HFF-Myc (cell line): ENCODE data around the gene PTPRCAP.

Source experiments
- DNase-seq: peaks from one replicate; pipeline ENCODE4 v3.0.0-alpha.2; 2011; ENCODE audit warnings: low read depth; ENCODE audit errors: extremely low read depth
- H3K4me3 ChIP-seq: replicated peaks from 2 replicates; pipeline ENCODE4 v1.5.1; 2011; ENCODE audit warnings: low read depth, mild to moderate bottlenecking, control low read depth, low read length
- TF ChIP-seq, protein P1 (sequence below): IDR thresholded peaks from 2 replicates; pipeline ENCODE4 v1.5.1; 2012; ENCODE audit warnings: mild to moderate bottlenecking, low read depth, low read length, control low read depth; ENCODE audit errors: missing control alignments

Gene PTPRCAP

DNA sequence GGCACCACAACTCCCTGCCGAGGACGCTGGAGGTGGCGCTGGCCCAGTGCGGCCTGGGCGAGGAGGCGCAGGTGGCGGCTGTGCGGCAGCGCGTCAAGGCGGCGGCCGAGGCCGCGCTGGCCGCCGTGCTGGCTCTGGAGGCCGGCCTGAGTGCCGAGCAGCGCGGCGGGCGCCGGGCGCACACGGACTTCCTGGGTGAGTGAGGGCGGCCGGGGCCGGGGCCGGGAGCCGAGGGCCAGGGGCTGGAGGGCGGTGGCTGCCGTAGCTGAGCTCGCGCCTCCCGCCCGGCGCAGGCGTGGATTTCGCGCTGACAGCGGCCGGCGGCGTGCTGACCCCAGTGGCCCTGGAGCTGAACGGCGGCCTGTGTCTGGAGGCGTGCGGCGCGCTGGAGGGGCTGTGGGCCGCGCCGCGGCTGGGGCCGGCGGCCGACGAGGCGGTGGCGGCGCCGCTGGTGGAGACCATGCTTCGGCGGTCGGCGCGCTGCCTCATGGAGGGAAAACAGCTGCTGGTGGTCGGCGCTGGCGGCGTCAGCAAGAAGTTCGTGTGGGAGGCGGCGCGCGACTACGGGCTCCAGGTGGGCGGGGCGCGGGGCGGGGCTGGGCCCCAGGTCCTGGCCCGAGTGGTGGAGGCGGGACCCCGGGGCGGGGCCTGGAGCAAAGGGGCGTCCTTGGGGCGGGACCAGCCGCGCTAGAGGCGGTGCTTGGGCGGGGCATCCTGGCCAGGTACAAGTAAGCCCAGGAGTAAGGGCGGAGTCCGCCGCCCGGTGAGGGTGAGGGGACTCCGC is 16.6 kb downstream of the PTPRCAP start:
- peak; percentile 45 for DNase-seq
- TF ChIP-seq, protein P1, sequence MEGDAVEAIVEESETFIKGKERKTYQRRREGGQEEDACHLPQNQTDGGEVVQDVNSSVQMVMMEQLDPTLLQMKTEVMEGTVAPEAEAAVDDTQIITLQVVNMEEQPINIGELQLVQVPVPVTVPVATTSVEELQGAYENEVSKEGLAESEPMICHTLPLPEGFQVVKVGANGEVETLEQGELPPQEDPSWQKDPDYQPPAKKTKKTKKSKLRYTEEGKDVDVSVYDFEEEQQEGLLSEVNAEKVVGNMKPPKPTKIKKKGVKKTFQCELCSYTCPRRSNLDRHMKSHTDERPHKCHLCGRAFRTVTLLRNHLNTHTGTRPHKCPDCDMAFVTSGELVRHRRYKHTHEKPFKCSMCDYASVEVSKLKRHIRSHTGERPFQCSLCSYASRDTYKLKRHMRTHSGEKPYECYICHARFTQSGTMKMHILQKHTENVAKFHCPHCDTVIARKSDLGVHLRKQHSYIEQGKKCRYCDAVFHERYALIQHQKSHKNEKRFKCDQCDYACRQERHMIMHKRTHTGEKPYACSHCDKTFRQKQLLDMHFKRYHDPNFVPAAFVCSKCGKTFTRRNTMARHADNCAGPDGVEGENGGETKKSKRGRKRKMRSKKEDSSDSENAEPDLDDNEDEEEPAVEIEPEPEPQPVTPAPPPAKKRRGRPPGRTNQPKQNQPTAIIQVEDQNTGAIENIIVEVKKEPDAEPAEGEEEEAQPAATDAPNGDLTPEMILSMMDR = no peak
- peak overlapping the region; percentile 31 for H3K4me3 ChIP-seq

DNA sequence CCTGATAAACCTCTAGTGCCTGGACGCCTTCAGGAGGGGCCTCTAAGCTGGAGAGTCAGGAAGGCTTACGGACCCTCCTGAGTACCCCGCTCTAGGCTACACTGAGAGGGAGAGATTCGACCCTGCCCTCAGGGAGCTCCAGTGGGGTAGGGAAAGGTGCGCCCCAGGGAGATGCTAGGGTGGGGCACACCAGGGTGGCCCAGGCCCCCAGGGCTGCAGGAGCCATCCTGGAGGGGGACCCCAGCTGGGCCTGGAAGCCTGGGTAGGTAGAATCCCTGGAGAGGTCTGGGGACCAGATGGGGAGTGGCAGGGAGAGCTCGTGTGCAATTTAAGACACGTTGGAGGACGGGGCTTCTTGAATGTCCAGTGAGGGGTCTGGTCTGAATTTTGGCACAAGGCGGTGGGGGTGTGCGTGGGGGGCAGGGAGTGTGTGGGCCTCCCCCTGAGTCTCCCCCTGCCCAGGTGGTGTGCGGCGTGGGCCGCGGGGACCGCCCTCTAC is 17.3 kb downstream of the PTPRCAP start:
- H3K4me3 ChIP-seq = peak overlapping the region; percentile 31
- TF ChIP-seq, protein P1 = no peak
- no peak for DNase-seq

DNA sequence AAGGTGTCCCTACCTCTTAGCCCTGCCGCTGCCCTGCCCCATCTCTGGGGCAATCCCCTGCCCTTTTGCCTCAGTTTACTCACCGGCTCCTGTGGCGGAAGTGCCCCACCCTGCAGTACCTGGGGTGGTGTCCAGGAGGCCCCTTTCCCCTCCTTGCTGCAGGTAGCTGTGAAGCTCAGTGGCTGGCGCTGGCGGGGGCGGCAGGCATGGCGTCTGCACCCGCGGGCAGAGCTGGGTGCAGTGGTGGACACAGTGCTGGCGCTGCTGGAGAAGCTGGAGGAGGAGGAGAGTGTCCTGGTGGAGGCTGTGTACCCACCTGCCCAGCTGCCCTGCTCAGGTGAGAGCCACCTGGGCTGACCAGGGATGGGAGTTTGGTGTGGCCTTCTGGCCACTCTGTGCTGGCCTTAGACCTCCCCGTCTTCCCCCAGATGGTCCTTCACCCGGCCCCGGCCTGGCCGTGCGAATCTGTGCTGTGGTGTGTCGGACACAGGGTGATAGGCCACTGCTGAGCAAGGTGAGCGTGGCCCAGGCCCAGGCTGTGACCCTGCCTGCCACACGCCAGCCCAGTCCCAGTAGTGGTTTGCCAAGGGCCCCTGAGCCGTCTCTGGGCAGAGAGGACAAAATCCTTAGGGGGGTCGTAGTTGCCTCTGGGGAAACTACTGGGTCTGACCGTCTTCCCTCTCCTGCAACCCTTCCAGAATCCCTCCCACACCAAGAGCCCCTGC is 18.0 kb downstream of the PTPRCAP start:
- no peak overlapping the region for H3K4me3 ChIP-seq
- TF ChIP-seq, protein P1 = no peak
- DNase-seq = no peak

DNA sequence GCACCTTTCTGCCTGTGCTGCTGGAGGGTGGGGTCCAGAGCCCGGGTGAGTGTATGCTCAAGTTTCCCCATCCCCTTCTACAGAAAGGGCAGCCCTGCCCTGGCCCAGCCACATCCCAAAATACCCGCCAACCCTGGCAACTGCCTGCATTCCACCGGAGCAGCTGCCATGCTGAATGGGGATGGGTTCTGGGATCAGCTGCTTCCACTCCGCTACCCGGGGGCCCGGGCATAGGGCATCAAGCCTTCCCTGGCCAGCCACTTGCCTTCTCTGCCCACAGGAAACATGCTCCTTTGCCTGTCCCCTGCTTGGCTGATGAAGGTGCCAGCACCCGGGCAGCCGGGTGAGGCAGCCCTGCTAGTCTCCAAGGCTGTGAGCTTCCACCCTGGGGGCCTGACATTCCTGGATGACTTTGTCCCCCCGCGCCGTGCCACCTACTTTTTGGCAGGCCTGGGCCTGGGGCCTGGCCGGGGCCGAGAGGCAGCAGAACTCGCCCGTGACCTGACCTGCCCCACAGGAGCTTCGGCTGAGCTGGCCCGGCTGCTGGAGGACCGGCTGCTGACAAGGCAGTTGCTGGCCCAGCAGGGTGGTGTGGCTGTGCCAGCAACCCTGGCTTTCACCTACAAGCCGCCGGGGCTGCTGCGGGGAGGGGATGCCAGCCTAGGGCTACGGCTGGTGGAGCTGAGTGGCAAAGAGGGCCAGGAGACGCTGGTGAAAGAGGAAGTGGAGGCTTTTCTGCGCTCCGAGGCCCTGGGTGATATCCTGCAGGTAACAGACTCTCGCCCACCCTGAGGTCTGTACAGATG is 18.8 kb downstream of the PTPRCAP start:
- DNase-seq = no peak

DNA sequence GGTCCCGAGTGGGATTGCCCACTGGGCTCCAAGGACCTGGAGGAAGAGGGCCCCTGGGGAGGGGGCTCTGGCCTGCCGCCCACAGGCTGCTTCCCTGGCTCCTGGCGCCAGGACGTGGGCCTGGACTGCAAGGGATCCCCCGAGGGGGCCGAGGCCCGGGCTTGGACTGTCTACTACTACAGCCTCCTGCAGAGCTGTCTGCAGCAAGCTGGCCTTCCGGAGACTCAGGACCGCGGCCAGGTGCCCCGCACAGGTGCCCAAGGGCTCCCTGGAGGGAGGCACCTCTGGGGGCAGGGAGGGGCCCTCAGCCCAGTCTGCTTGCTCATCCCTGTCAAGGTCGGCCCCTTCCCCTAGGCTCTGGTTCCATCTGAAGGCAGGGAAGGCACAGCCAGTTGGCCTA is 20.1 kb downstream of the PTPRCAP start:
- DNase-seq = no peak
- TF ChIP-seq, protein P1 = no peak
- no peak overlapping the region for H3K4me3 ChIP-seq

More for the DNA sequence above, 18.8 kb downstream of the PTPRCAP start:
- TF ChIP-seq, protein P1 = no peak
- no peak overlapping the region for H3K4me3 ChIP-seq
